Adrenal gland (tissue), 5 donors: ENCODE results near the gene FBRSL1.

Experiments
- CTCF ChIP-seq, 6 experiments: fragments of 450-650 bp in 4 of 6; fragments of 200-600 bp in 2 of 6; sonication (generic) in 1 of 6; IDR thresholded peaks; 1 replicate in 5 of 6; 2 replicates in 1 of 6; pipeline versions ENCODE4 v1.5.1 to v1.8.0; 2016 to 2021; ENCODE audit warnings: antibody characterized with exemption in 6 of 6, mild to moderate bottlenecking in 2 of 6, moderate library complexity in 1 of 6
- POLR2A ChIP-seq, 2 donors: fragments of 450-650 bp; IDR thresholded peaks; one replicate each; pipeline ENCODE4 v1.6.1; 2017; ENCODE audit warnings: antibody characterized with exemption in 2 of 2, mild to moderate bottlenecking in 2 of 2, moderate library complexity in 1 of 2
- donor health status: DM: no; HTN: no; CAD: no.

DNA sequence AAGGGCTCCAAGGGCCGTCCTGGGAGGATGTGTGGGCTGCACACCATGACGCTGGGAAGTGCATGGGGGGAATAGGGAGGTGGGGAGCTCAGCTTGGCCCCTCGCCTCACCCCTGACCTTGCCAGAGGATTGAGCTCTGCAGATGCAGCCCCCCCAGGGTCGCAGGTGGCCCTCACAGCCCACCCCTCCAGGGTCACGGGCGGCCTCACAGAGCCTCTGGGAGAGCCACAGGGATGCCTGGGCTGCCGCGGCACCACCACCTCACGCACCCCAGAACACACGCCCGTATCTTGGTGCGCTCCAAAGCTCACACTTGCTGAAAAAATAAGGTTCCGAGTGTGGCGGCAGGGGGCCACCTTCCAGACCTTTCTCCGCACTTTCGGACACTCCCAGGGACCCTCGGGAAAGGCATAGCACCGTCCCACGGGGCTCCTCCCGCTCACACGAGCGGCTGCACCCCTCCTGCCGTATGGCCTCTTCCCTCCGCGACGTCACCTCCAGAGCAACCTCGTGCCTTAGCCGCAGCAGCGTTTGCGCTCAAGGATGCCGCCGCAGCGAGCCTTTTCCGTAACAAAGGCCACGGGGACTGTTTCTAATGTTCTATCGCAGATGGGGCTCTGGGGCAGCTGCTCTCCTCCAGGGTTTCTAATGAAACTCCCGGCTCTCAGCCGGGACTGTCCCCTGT lies 9.9 kb upstream of the FBRSL1 start:
- no peak for TF ChIP-seq CTCF (IDR thresholded peaks at IDR 0.05)
- no peak for TF ChIP-seq POLR2A (IDR thresholded peaks at IDR 0.05)
